SK-N-SH (cell line): ENCODE measurements around the gene MAP4K1. TPM values are rescaled to one million over a fixed set of nuclear protein-coding genes. Genes with fewer than 3 reads are reported as not detected.
"Not testable (repeated sequence)": the region's sequence is repeated elsewhere in the genome, so short reads cannot be mapped to it uniquely, and the experiment has no call there.

Experiments
- CTCF ChIA-PET: fragments of 300-600, 350-600 bp; formaldehyde crosslinking; extraction: SDS; loops from one replicate; lab custom pipeline; 2021; lab: Yijun Ruan, JAX
- POLR2A ChIA-PET: fragments of 350-600 bp; sonication (Branson Sonifier 250); formaldehyde crosslinking; extraction: SDS; loops from one replicate; lab custom pipeline; 2020; ENCODE audit warnings: antibody characterized with exemption, inconsistent platforms; lab: Yijun Ruan, JAX
- DNase-seq: peaks from one replicate; pipeline ENCODE4 v3.0.0; 2012
- H2AFZ ChIP-seq: fragments of 200-600 bp; sonication (generic); 2 replicates; pipeline ENCODE4 v1.8.1; 2016; ENCODE audit warnings: antibody characterized with exemption, mild to moderate bottlenecking, low read depth
- H3F3A ChIP-seq: fragments of 200-600 bp; sonication (generic); replicated peaks from 2 replicates; pipeline ENCODE3; 2016; ENCODE audit warnings: antibody characterized with exemption, mild to moderate bottlenecking; ENCODE audit not compliant: insufficient read depth
- H3K27ac ChIP-seq, 2 experiments: fragments of 200-500 bp in 1 of 2; fragments of 200-600 bp in 1 of 2; sonication (Bioruptor generic) in 1 of 2; sonication (generic), shearing (Covaris generic) in 1 of 2; 2 replicates each; pipeline versions ENCODE4 v1.5.1 to v1.6.1; 2014 to 2016; ENCODE audit warnings: low read depth in 2 of 2, inconsistent platforms in 1 of 2, low read length in 1 of 2, mild to moderate bottlenecking in 1 of 2, mixed read lengths in 1 of 2
- H3K27me3 ChIP-seq: fragments of 200-600 bp; sonication (generic), shearing (Covaris generic); 2 replicates; pipeline ENCODE4 v1.6.1; 2016; ENCODE audit warnings: mixed run types; ENCODE audit not compliant: insufficient read depth
- H3K36me3 ChIP-seq, 2 experiments: fragments of 200-500 bp in 1 of 2; fragments of 200-600 bp in 1 of 2; sonication (Bioruptor generic) in 1 of 2; sonication (generic) in 1 of 2; replicated peaks in 1 of 2; 2 replicates each; pipeline versions ENCODE3 to v1.5.1; 2014 to 2016; ENCODE audit warnings: low read length in 1 of 2, mild to moderate bottlenecking in 1 of 2; ENCODE audit not compliant: insufficient read depth in 2 of 2, control insufficient read depth in 1 of 2
- H3K4me1 ChIP-seq, 2 experiments: fragments of 200-500 bp in 1 of 2; fragments of 200-600 bp in 1 of 2; sonication (Bioruptor generic) in 1 of 2; sonication (generic), shearing (Covaris generic) in 1 of 2; 2 replicates each; pipeline versions ENCODE4 v1.5.1 to v1.6.1; 2014 to 2016; ENCODE audit warnings: low read depth in 1 of 2, low read length in 1 of 2, mixed run types in 1 of 2; ENCODE audit not compliant: insufficient read depth in 2 of 2, control insufficient read depth in 1 of 2
- H3K4me2 ChIP-seq: fragments of 200-600 bp; sonication (generic), shearing (Covaris generic); 2 replicates; pipeline ENCODE4 v1.6.1; 2017; ENCODE audit warnings: mixed run types
- H3K4me3 ChIP-seq, 2 experiments: fragments of 200-500 bp in 1 of 2; fragments of 200-600 bp in 1 of 2; sonication (Bioruptor generic) in 1 of 2; sonication (generic), shearing (Covaris generic) in 1 of 2; 2 replicates each; pipeline versions ENCODE4 v1.5.1 to v1.8.1; 2014 to 2016; ENCODE audit warnings: low read depth in 2 of 2, inconsistent platforms in 1 of 2, low read length in 1 of 2, mild to moderate bottlenecking in 1 of 2, mixed read lengths in 1 of 2, moderate library complexity in 1 of 2
- H3K79me2 ChIP-seq: fragments of 200-600 bp; sonication (generic); 2 replicates; pipeline ENCODE4 v1.8.1; 2017; ENCODE audit warnings: mild to moderate bottlenecking; ENCODE audit not compliant: insufficient read depth
- H3K9ac ChIP-seq: fragments of 200-600 bp; sonication (generic); 2 replicates; pipeline ENCODE4 v1.6.1; 2017; ENCODE audit warnings: mixed run types
- H3K9me2 ChIP-seq: fragments of 200-600 bp; sonication (generic); 2 replicates; pipeline ENCODE4 v1.6.1; 2017; ENCODE audit warnings: mixed run types
- H3K9me3 ChIP-seq: fragments of 200-600 bp; sonication (generic); 2 replicates; pipeline ENCODE4 v1.6.1; 2017; ENCODE audit warnings: mixed run types, mild to moderate bottlenecking, moderate library complexity
- H4K20me1 ChIP-seq: fragments of 200-600 bp; sonication (generic); 2 replicates; pipeline ENCODE4 v1.6.1; 2017; ENCODE audit warnings: mild to moderate bottlenecking, mixed run types; ENCODE audit not compliant: insufficient read depth
- ELF1 ChIP-seq: IDR thresholded peaks from 2 replicates; pipeline ENCODE4 v1.4.0; 2012
- EZH2phosphoT487 ChIP-seq: fragments of 200-600 bp; sonication (generic); IDR thresholded peaks from 2 replicates; pipeline ENCODE4 v1.6.1; 2017; ENCODE audit warnings: low read depth, mixed run types, mild to moderate bottlenecking, antibody characterized with exemption, moderate library complexity, borderline replicate concordance
- FOXM1 ChIP-seq: IDR thresholded peaks from 2 replicates; pipeline ENCODE4 v1.4.0; 2012; ENCODE audit warnings: low read depth, mild to moderate bottlenecking
- MEF2A ChIP-seq: IDR thresholded peaks from 2 replicates; pipeline ENCODE4 v1.4.0; 2012; ENCODE audit warnings: low read depth, borderline replicate concordance
- MXI1 ChIP-seq: IDR thresholded peaks from 2 replicates; pipeline ENCODE4 v1.6.1; 2012; ENCODE audit warnings: mild to moderate bottlenecking, low read depth, low read length, improper control_type of control experiment
- NRF1 ChIP-seq: IDR thresholded peaks from 2 replicates; pipeline ENCODE4 v1.6.1; 2012; ENCODE audit warnings: low read depth, mild to moderate bottlenecking, low read length
- POLR2AphosphoS5 ChIP-seq: IDR thresholded peaks from 2 replicates; pipeline ENCODE4 v1.6.1; 2012; ENCODE audit warnings: low read depth, low read length
- RCOR1 ChIP-seq: fragments of 150-350 bp; IDR thresholded peaks from 2 replicates; pipeline ENCODE4 v1.6.1; 2017; ENCODE audit warnings: antibody characterized with exemption, low read length
- SMC3 ChIP-seq: IDR thresholded peaks from 2 replicates; pipeline ENCODE4 v1.6.1; 2012; ENCODE audit warnings: low read depth, low read length, improper control_type of control experiment
- TCF12 ChIP-seq: IDR thresholded peaks from 2 replicates; pipeline ENCODE4 v1.4.0; 2012
- TEAD4 ChIP-seq: IDR thresholded peaks from 2 replicates; pipeline ENCODE4 v1.4.0; 2012; ENCODE audit warnings: mild to moderate bottlenecking, borderline replicate concordance; ENCODE audit not compliant: insufficient read depth
- WGBS: methylation state at CpG from one replicate; pipeline ENCODE4 v1.1.6; 2017; ENCODE audit warnings: low lambda C conversion rate; 5-methylcytosine and 5-hydroxymethylcytosine counted together
- polyA plus RNA-seq, 3 experiments: library from polyadenylated mRNA; depleted of rRNA; stranded (reverse); fragments of >200 nt; gene quantifications; 2 replicates each; pipeline ENCODE4 v1.2.3, GENCODE V29; 2012
- TF ChIP-seq, protein P1 (sequence below): fragments of 150-350 bp; IDR thresholded peaks from 2 replicates; pipeline ENCODE4 v1.6.1; 2016; ENCODE audit warnings: mild to moderate bottlenecking, low read depth, low read length
- TF ChIP-seq, protein P2 (sequence below): IDR thresholded peaks from 2 replicates; pipeline ENCODE4 v1.6.1; 2012; ENCODE audit warnings: mild to moderate bottlenecking, low read depth, low read length, moderate library complexity
- TF ChIP-seq, protein P3 (sequence below): IDR thresholded peaks from 2 replicates; pipeline ENCODE4; 2012

MAP4K1 gene
- polyA plus RNA-seq, 1 of the 3 experiments (the other 2 are of a cell fraction): 0.31 TPM

DNA sequence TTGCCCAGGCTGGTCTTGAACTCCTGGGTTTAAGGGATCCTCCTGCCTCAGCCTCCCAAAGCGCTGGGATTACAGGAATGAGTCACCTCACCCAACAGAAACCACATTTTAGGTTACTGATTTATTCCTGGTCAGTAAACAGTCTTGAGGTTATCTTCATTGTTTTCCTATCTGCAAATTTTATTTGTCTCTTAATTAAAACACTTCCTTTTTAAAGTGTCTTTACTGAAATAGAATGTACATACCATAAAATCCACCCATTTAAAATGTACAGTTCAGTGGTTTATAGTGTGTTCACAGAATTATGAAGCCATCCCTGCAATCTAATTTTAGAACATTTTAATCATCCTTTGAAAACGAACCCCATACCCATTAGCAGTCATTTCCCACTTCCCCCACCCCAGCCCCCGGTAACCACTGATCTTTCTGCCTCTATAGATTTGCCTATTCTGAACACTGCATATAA, 63.0 kb downstream of the MAP4K1 start:
- H3K36me3 ChIP-seq: no peaks in the 10 kb centered on the region
- H3K4me3 ChIP-seq: no peak overlapping the region
- no peaks in the 10 kb centered on the region for H3K9me2 ChIP-seq
- no peak overlapping the region for H3K4me2 ChIP-seq
- ChIA-PET CTCF (no interaction called here), POLR2A (no interaction called here)
- no peak overlapping the region for H3K9ac ChIP-seq
- no peak overlapping the region for H2AFZ ChIP-seq
- no peak for DNase-seq
- 46% methylated on average over 3 of the region's 3 CpGs for WGBS
- H3K4me1 ChIP-seq: no peaks in the 10 kb centered on the region; a peak in 1 of 4 replicates
- H3K27me3 ChIP-seq: no peaks in the 10 kb centered on the region; the same call in 1 of the 2 replicates
- H4K20me1 ChIP-seq: no peaks in the 10 kb centered on the region
- H3F3A ChIP-seq: no peaks in the 10 kb centered on the region
- no peaks in the 10 kb centered on the region for H3K79me2 ChIP-seq
- no peak overlapping the region for H3K27ac ChIP-seq
- no peak for TF ChIP-seq TCF12
- TF ChIP-seq, protein P1, sequence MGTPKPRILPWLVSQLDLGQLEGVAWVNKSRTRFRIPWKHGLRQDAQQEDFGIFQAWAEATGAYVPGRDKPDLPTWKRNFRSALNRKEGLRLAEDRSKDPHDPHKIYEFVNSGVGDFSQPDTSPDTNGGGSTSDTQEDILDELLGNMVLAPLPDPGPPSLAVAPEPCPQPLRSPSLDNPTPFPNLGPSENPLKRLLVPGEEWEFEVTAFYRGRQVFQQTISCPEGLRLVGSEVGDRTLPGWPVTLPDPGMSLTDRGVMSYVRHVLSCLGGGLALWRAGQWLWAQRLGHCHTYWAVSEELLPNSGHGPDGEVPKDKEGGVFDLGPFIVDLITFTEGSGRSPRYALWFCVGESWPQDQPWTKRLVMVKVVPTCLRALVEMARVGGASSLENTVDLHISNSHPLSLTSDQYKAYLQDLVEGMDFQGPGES: no peak
- no peak for TF ChIP-seq MEF2A
- TF ChIP-seq, protein P2, sequence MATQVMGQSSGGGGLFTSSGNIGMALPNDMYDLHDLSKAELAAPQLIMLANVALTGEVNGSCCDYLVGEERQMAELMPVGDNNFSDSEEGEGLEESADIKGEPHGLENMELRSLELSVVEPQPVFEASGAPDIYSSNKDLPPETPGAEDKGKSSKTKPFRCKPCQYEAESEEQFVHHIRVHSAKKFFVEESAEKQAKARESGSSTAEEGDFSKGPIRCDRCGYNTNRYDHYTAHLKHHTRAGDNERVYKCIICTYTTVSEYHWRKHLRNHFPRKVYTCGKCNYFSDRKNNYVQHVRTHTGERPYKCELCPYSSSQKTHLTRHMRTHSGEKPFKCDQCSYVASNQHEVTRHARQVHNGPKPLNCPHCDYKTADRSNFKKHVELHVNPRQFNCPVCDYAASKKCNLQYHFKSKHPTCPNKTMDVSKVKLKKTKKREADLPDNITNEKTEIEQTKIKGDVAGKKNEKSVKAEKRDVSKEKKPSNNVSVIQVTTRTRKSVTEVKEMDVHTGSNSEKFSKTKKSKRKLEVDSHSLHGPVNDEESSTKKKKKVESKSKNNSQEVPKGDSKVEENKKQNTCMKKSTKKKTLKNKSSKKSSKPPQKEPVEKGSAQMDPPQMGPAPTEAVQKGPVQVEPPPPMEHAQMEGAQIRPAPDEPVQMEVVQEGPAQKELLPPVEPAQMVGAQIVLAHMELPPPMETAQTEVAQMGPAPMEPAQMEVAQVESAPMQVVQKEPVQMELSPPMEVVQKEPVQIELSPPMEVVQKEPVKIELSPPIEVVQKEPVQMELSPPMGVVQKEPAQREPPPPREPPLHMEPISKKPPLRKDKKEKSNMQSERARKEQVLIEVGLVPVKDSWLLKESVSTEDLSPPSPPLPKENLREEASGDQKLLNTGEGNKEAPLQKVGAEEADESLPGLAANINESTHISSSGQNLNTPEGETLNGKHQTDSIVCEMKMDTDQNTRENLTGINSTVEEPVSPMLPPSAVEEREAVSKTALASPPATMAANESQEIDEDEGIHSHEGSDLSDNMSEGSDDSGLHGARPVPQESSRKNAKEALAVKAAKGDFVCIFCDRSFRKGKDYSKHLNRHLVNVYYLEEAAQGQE: no peak
- no peak for TF ChIP-seq MXI1
- TF ChIP-seq POLR2AphosphoS5: no peak
- TF ChIP-seq, protein P3, sequence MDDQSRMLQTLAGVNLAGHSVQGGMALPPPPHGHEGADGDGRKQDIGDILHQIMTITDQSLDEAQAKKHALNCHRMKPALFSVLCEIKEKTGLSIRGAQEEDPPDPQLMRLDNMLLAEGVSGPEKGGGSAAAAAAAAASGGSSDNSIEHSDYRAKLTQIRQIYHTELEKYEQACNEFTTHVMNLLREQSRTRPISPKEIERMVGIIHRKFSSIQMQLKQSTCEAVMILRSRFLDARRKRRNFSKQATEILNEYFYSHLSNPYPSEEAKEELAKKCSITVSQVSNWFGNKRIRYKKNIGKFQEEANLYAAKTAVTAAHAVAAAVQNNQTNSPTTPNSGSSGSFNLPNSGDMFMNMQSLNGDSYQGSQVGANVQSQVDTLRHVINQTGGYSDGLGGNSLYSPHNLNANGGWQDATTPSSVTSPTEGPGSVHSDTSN: no peak
- TF ChIP-seq SMC3: no peak
- TF ChIP-seq FOXM1: no peak
- TF ChIP-seq NRF1: no peak
- TF ChIP-seq ELF1: no peak
- no peak for TF ChIP-seq RCOR1
- no peak for TF ChIP-seq TEAD4
- no peak for TF ChIP-seq EZH2phosphoT487
- H3K9me3 ChIP-seq: no peaks in the 10 kb centered on the region

DNA sequence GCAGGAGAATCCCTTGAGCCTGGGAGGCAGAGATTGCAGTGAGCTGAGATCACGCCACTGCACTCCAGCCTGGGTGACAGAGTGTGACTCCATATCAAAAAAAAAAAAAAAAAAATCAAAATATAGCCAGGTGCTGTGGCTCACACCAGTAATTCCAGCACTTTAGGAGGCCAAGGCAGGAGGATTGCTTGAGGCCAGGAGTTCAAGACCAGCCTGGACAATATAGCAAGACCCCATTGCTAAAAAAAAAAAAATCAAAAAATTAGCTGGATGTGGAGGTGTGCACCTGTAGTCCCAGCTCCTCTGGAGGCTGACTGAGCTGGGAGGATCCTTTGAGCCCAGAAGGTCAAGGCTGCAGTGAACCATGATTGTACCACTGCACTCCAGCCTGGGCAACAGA, 64.5 kb downstream of the MAP4K1 start:
- H3K9ac ChIP-seq, POLR2A ChIA-PET, H3K9me2 ChIP-seq, H3K36me3 ChIP-seq, H3K9me3 ChIP-seq, DNase-seq, H3K4me2 ChIP-seq, CTCF ChIA-PET, H3F3A ChIP-seq, H4K20me1 ChIP-seq, H3K27me3 ChIP-seq, H3K79me2 ChIP-seq, H2AFZ ChIP-seq, H3K4me1 ChIP-seq, H3K4me3 ChIP-seq, H3K27ac ChIP-seq: not testable (repeated sequence)
- WGBS: 94% methylated on average over 1 of the region's 1 CpG
